ENCODE data around the gene RPL21.

The RPL21 gene

DNA sequence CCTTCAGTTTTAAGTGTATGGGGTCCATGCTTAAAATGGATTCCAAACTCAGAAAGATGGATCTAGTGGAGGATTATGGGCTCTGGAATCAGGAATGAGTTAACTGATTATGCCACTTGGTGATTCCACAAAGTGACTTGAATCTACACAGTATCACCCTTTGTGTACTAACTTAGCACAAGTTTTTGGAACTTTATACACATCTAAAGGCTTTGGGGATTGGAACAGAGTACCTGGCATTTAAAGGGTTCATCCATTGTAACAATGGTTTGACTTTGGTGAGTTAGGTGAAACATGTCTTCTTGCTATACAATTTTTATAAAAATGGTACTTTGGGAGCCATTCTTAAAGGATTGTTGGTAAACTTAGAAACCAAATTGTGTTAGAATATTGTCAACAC lies 1.1 kb downstream of the RPL21 start:
- in situ Hi-C loops (cut with HindIII; ENCODE audit: low pct_ligation_motif_present, low pct_unique_long_range_greater_than_20kb, low sequenced_read_pairs), result no loop called here
- no peak for DNase-seq

DNA sequence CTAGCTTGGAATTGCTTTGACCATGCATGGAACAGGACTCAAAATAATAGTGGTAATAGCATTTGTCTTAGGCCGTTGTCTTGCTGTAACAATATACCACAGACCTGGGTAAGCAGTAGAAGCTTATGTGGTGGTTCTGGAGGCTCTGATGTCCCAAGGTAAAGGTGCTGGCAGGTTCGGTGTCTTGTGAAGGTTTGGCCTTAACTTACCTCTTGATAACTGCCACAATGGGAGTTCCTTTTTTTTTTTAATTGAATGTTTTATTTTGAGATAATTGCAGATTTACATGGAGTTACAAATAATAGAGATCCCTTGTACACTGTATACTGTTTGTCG lies 5.8 kb downstream of the RPL21 start:
- in situ Hi-C loops (cut with HindIII; ENCODE audit: low pct_ligation_motif_present, low pct_unique_long_range_greater_than_20kb, low sequenced_read_pairs), result no loop called here
- no peak for DNase-seq

GRCh38 chr13:27257648-27258253 lies 6.4 kb downstream of the RPL21 start:
- in situ Hi-C loops (cut with HindIII; ENCODE audit: low pct_ligation_motif_present, low pct_unique_long_range_greater_than_20kb, low sequenced_read_pairs), result no loop called here
- no peak for DNase-seq

- in situ Hi-C loops (cut with HindIII; ENCODE audit: low pct_ligation_motif_present, low pct_unique_long_range_greater_than_20kb, low sequenced_read_pairs), result no loop called here
- no peak for DNase-seq
Measured at GRCh38 chr13:27258637-27259386, 7.5 kb downstream of the RPL21 start.

DNA sequence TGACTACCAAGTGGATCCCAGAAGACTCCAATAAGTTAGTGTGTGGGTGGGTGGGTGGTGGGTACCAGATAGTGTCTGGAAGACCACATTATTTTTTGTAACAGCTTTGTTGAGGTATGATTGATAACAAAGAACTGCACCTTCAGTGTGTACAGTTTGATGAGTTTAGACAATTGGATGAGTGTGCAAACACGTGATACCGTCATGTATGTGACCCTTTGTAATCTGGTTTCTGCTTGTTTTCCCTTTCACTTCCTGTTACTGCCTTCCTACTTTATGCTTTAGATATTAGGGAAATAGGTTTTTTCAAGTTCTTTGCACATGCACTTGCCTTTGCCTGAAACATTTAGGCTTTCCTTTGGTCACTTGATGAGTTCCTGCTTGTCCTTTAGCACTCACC lies 8.5 kb downstream of the RPL21 start:
- DNase-seq, result no peak
- in situ Hi-C loops (cut with HindIII; ENCODE audit: low pct_ligation_motif_present, low pct_unique_long_range_greater_than_20kb, low sequenced_read_pairs), result no loop called here

DNA sequence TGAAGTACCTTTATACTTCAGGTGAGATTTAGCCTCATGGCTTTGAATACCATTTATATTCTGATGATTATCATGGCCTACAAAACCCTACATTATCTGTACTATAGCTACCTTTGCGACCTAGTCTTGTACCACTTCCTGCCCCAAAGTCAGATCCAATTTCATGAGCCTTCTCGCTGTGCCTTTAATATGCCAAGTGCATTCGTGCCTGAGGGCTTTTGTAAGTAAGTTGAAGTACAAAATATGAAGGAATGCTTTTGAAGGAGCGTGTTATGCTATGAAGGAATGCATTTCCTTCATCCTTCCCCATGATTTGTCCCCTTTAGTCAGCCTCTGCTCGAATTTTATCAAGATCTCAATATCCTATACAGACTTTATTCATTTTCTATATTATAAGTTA lies 10.0 kb downstream of the RPL21 start:
- in situ Hi-C loops (cut with HindIII; ENCODE audit: low pct_ligation_motif_present, low pct_unique_long_range_greater_than_20kb, low sequenced_read_pairs), result no loop called here
- no peak for DNase-seq

- in situ Hi-C loops (cut with HindIII; ENCODE audit: low pct_ligation_motif_present, low pct_unique_long_range_greater_than_20kb, low sequenced_read_pairs), result no loop called here
- DNase-seq, result no peak
Measured at GRCh38 chr13:27263438-27263837, 12.1 kb downstream of the RPL21 start.

GRCh38 chr13:27264181-27264580 lies 12.8 kb downstream of the RPL21 start:
- in situ Hi-C loops (cut with HindIII; ENCODE audit: low pct_ligation_motif_present, low pct_unique_long_range_greater_than_20kb, low sequenced_read_pairs), result no loop called here
- no peak for DNase-seq

DNA sequence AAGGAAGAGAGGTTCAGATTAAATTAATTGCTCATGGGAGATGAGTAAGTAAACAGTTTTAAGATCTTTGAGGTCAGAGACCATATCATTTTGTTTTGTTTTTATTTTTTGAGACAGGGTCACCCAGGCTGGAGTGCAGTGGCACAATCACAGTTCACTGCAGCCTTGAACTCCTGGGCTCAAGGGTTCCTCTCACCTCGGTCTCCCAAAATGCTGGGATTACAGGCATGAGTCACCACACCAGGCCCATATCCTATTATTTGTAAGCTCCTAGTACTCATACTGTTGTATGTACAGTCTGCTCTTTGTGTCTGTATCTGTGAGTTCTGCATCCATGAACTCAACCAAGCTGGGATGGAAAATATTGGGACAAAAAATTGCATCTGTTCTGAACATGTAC lies 13.3 kb downstream of the RPL21 start:
- DNase-seq, result no peak
- in situ Hi-C loops (cut with HindIII; ENCODE audit: low pct_ligation_motif_present, low pct_unique_long_range_greater_than_20kb, low sequenced_read_pairs), result no loop called here

DNA sequence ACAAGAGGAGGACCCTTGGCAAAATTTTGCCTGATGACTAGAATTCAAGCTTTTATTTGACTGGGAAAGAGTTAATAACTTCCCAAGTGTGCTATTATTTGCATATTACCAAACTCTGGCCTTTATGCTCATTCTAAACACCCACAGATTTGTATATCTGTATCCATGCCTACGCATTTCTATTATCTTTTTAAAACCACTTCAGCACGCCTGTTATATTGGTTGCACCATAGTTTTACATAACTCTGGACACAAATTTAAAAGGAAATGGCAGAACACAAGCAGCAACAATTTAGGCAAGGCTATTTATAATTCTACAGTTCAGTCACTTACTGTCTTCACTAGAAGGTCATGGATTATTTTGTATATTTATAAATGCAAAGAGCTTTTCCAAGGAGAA lies 15.6 kb downstream of the RPL21 start:
- in situ Hi-C loops (cut with HindIII; ENCODE audit: low pct_ligation_motif_present, low pct_unique_long_range_greater_than_20kb, low sequenced_read_pairs), result no loop called here
- no peak for DNase-seq

GRCh38 chr13:27267596-27267995 lies 16.2 kb downstream of the RPL21 start:
- in situ Hi-C loops (cut with HindIII; ENCODE audit: low pct_ligation_motif_present, low pct_unique_long_range_greater_than_20kb, low sequenced_read_pairs), result no loop called here
- DNase-seq, result no peak

- in situ Hi-C loops (cut with HindIII; ENCODE audit: low pct_ligation_motif_present, low pct_unique_long_range_greater_than_20kb, low sequenced_read_pairs), result no loop called here
- no peak for DNase-seq
Measured at GRCh38 chr13:27269114-27269665, 17.8 kb downstream of the RPL21 start.

- in situ Hi-C loops (cut with HindIII; ENCODE audit: low pct_ligation_motif_present, low pct_unique_long_range_greater_than_20kb, low sequenced_read_pairs), result no loop called here
- peak; percentile 75 for DNase-seq
Measured at GRCh38 chr13:27270594-27271520, 19.5 kb downstream of the RPL21 start, which contains the start of gene RASL11A. TSS of gene RASL11A (plus strand) at chr13:27270830. CDS start at chr13:27270945, 115 bp downstream.

DNA sequence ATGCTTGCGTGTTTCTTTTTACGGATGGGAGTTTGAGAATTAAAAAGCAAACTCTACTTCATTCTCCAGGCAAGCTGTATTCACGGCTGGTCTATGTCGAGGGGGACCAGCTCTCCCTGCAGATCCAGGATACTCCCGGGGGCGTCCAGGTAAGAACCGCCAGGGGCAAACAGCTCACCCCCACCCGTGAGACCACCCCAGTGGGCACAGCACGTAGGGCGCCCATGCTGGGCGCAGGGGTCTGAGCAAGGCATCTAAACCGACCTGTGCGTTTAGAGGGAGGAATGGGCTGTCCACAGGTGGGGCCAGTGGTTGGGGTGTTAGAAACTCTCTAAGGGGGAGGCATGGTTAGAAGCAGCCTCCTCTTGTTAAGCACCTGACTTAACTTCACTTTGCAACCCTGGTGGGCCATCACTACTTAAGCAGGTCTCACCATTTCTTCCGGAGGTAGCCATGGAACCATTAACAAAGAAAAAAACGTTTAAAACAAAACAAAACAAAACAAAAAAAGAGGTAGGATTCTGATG lies 20.3 kb downstream of the RPL21 start:
- no peak for DNase-seq
- in situ Hi-C loops (cut with HindIII; ENCODE audit: low pct_ligation_motif_present, low pct_unique_long_range_greater_than_20kb, low sequenced_read_pairs), result no loop called here

DNA sequence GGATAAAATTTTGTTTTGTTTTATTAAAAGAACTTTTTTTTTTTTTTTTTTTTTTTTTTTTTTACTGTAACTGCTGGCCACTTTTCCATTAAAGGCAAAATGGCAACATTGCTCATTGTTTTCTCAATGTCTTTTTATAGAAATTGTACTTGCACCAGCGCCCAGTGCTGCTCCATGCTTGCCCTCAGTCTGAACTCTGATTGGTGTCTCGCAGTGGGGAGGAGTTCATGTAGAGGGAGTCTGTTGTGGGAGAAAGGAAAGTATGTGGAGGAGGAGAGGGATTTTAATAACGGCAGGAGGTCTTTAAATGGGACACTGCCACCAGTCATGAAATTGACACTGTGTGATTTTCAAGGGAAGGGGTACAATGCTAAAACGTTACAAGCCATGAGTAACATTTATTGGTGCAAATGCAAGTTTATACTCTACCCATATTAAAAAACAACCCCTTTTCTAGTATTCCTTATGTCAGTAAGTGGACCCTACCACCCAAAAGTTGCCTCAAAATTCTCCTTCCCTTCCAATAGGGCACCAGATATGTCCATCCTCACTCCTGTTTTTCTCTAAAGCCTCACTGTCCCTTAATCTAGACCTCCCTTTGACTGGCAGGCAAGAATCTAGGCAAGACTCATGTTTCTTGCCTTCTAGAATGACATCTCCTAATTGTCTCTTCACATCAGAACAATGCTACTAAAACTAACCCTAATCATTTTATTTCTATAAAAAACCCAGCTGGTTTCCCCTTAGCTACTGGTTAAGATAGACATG lies 22.5 kb downstream of the RPL21 start:
- in situ Hi-C loops (cut with HindIII; ENCODE audit: low pct_ligation_motif_present, low pct_unique_long_range_greater_than_20kb, low sequenced_read_pairs), result no loop called here
- DNase-seq, result no peak

- no peak for DNase-seq
- in situ Hi-C loops (cut with HindIII; ENCODE audit: low pct_ligation_motif_present, low pct_unique_long_range_greater_than_20kb, low sequenced_read_pairs), result no loop called here
Measured at GRCh38 chr13:27274631-27275030, 23.3 kb downstream of the RPL21 start.

DNA sequence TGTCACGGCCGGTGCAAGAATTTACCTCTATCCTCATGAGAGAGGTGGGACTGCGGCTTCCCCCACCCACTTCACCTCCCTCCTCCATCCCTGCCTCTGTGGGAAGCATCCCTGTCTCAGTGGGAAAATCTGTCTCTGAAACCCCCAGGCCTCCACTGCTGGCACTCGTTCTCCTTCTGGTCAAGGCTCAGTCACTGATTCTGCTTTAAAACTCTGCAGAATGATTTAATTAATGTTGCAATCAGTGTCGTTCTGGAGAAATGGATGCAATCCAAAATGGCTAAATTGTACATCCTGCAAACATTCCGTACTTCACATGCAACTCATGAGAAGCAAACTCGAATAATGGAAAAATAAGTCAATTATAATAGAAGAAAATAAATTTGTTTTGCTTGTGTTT lies 24.8 kb downstream of the RPL21 start:
- no peak for DNase-seq
- in situ Hi-C loops (cut with HindIII; ENCODE audit: low pct_ligation_motif_present, low pct_unique_long_range_greater_than_20kb, low sequenced_read_pairs), result no loop called here

DNA sequence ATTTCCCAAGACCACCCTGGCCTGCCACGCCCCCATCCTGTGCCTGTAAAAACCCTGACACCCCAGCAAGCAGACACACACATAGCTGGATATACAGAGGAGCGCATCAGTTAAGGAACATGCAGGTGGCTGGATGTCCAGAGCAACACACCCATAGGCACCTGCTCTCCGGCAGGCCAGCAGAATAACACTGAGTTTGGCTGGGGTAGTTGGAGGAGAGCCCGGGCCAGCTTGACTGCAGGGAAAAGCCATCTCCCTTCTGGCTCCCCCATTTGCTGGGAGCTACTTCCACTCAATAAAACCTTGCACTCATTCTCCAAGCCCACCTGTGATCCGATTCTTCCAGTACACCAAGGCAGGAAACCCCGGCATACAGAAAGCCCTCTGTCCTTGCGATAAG lies 28.1 kb downstream of the RPL21 start:
- in situ Hi-C loops (cut with HindIII; ENCODE audit: low pct_ligation_motif_present, low pct_unique_long_range_greater_than_20kb, low sequenced_read_pairs), result no loop called here
- DNase-seq, result no peak

All from ACHN (cell line).